Endothelial cell (in vitro differentiated cells): ENCODE measurements around the gene PRTG. TPM values are rescaled to one million over a fixed set of nuclear protein-coding genes. Genes with fewer than 3 reads are reported as not detected.
"Not testable (repeated sequence)": the region's sequence is repeated elsewhere in the genome, so short reads cannot be mapped to it uniquely, and the experiment has no call there.

Experiments used
- DNase-seq: peaks from one replicate; pipeline ENCODE4 v3.0.0; 2021; ENCODE audit warnings: low spot score
- H3K27ac Mint-ChIP-seq: one replicate; pipeline ENCODE4 v1.8.0; 2021; ENCODE audit warnings: mixed read lengths, inconsistent platforms; ENCODE audit not compliant: unreplicated experiment
- H3K27me3 Mint-ChIP-seq: one replicate; pipeline ENCODE4 v1.8.0; 2021; ENCODE audit warnings: mild to moderate bottlenecking, moderate library complexity, mixed read lengths, inconsistent platforms; ENCODE audit not compliant: unreplicated experiment
- H3K36me3 Mint-ChIP-seq: one replicate; pipeline ENCODE4 v1.8.0; 2021; ENCODE audit warnings: mild to moderate bottlenecking, low read depth, mixed read lengths, inconsistent platforms; ENCODE audit not compliant: unreplicated experiment
- H3K4me1 Mint-ChIP-seq: one replicate; pipeline ENCODE4 v1.8.0; 2021; ENCODE audit warnings: mild to moderate bottlenecking, mixed read lengths, inconsistent platforms; ENCODE audit not compliant: unreplicated experiment
- H3K4me3 Mint-ChIP-seq: one replicate; pipeline ENCODE4 v1.8.0; 2021; ENCODE audit warnings: mild to moderate bottlenecking, mixed read lengths, inconsistent platforms; ENCODE audit not compliant: unreplicated experiment
- H3K9me3 Mint-ChIP-seq: one replicate; pipeline ENCODE4 v1.8.0; 2021; ENCODE audit warnings: mixed read lengths, inconsistent platforms; ENCODE audit not compliant: unreplicated experiment
- CTCF ChIP-seq: fragments of 200-600 bp; sonication (generic); IDR thresholded peaks from one replicate; pipeline ENCODE4 v1.5.0; 2021; ENCODE audit warnings: antibody characterized with exemption; ENCODE audit not compliant: unreplicated experiment
- total RNA-seq: library from RNA; stranded (reverse); fragmentation: NEBNext Ultra II Directional; extraction: Animal tissue kit (Norgen Biotek cat#: 25700); gene quantifications from one replicate; pipeline ENCODE4 v1.2.1, GENCODE V29; 2021; ENCODE audit not compliant: unreplicated experiment

Gene PRTG
- total RNA-seq, 1 donor from 2014 or later: 165 TPM

DNA sequence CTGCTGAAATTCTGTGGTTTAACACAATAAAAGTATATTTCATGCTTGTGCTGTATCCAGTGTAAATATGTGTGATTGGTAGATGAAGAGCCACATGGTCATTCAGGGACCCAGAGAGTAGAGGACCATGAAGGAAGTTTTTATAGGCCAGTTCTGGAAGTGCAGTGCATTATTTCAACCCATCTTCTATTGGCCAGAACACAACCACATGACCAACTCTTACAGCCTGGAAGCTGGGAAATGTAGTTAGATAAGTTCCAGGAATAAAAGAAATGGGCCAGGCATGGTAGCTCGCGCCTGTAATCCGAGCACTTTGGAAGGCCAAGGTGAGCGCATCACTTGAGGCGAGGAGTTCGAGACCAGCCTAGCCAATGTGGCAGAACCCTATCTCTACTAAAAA is 21.4 kb upstream of the PRTG start:
- DNase-seq: no peak
- peaks cover 4% of the 10 kb centered on the region for H3K27me3 Mint-ChIP-seq
- H3K36me3 Mint-ChIP-seq: no peaks in the 10 kb centered on the region
- H3K4me3 Mint-ChIP-seq: no peak overlapping the region
- no peak for TF ChIP-seq CTCF
- peaks cover 2% of the 10 kb centered on the region for H3K4me1 Mint-ChIP-seq
- no peaks in the 10 kb centered on the region for H3K9me3 Mint-ChIP-seq
- no peak overlapping the region for H3K27ac Mint-ChIP-seq

- H3K36me3 Mint-ChIP-seq: no peaks in the 10 kb centered on the region
- DNase-seq: no peak
- no peak overlapping the region for H3K4me3 Mint-ChIP-seq
- H3K4me1 Mint-ChIP-seq: peaks cover 4% of the 10 kb centered on the region
- no peak overlapping the region for H3K27ac Mint-ChIP-seq
- no peak for TF ChIP-seq CTCF
- H3K9me3 Mint-ChIP-seq: no peaks in the 10 kb centered on the region
- H3K27me3 Mint-ChIP-seq: no peaks in the 10 kb centered on the region
These were observed 15.6 kb upstream of the PRTG start for GRCh38 chr15:55758580-55758986.

GRCh38 chr15:55753433-55753832 is 10.5 kb upstream of the PRTG start:
- not testable (repeated sequence) for H3K4me1 Mint-ChIP-seq, H3K27me3 Mint-ChIP-seq, H3K36me3 Mint-ChIP-seq, H3K9me3 Mint-ChIP-seq, H3K27ac Mint-ChIP-seq, DNase-seq, H3K4me3 Mint-ChIP-seq

DNA sequence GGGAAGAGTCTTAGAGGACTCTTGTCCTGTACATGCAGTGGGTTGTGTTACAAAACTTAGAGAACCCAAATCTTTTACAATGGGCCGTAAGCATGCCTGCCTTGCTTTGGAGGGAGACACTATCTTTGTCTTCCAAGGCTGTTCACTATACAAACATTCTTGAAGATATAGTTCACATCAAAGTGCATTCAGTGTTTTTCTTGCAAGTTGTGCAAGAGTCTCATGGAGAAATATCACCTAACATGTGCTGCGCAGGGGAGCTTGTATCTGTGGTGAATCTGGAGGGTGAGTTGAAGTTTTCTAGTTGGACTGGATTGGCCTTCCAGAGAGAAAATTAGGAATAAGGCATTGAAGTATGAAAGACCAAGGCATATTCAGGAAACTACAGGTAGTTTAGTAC is 7.8 kb upstream of the PRTG start:
- TF ChIP-seq CTCF: no peak
- no peaks in the 10 kb centered on the region for H3K27me3 Mint-ChIP-seq
- H3K36me3 Mint-ChIP-seq: no peaks in the 10 kb centered on the region
- H3K27ac Mint-ChIP-seq: no peak overlapping the region
- no peak overlapping the region for H3K4me3 Mint-ChIP-seq
- H3K4me1 Mint-ChIP-seq: peaks cover 3% of the 10 kb centered on the region
- DNase-seq: no peak
- H3K9me3 Mint-ChIP-seq: no peaks in the 10 kb centered on the region

- Mint-ChIP-seq H3K9me3 (no peaks in the 10 kb centered on the region), H3K27me3 (peaks cover 5% of the 10 kb centered on the region)
These were observed 1.0 kb upstream of the PRTG start for GRCh38 chr15:55743729-55744655.

More at GRCh38 chr15:55743729-55744655, 1.0 kb upstream of the PRTG start:
- Mint-ChIP-seq H3K27ac (peak overlapping the region; percentile 86), H3K36me3 (peaks cover 8% of the 10 kb centered on the region), H3K4me1 (peaks cover 7% of the 10 kb centered on the region), H3K4me3 (peak overlapping the region; percentile 91)
- no peak for DNase-seq
- no peak for TF ChIP-seq CTCF
